ENCODE results near the gene SETBP1.

DNA sequence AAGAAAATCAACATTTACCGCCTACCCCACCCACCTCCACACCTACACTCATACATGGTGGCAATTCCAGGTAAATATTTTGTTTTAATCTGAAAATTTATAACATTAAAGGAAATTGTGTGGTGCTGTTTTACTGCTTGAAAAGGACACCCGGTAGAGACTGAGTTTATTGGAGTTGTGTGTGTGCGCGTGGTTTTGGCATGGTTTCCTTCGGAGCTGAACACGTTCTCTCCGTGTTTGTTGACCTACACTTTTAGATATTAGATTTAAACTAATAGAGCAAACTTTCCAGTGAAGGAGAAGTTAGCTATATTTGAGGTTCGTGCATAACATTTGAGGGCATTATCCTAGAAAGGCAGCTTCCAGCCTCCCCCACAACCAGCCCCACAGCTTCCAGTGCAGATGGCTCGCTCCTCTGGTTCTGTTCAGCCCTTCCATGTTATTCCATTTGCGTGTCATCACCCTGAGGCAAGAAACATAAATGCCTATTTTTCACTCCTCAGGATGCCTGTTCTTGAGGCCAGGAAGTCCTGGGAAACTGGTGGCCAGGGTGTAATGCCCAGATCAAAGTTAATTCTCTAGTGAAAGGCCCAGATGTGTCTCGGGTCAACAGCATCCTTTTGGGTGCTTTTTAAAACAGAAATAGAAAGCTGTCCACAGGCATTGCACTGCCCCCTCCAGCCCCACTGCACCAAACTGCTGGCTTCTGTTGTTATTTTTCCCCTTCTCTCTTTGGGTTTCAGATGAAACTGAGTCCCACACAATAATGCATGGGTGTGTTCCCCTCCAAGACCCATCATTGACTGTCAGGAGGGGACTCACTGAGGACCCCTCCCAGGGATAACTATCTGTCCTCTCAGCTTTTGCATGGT is 190.2 kb downstream of the SETBP1 start:
- TF ChIP-seq TCF4 (CRISPR knock-in tag; IDR thresholded peaks at IDR 0.05; ENCODE audit: borderline replicate concordance) = no peak
- no peak for TF ChIP-seq SNAI2 (CRISPR knock-in tag; IDR thresholded peaks at IDR 0.05)
- TF ChIP-seq CSDC2 (CRISPR knock-in tag; IDR thresholded peaks at IDR 0.05) = no peak
- TF ChIP-seq ARNTL (CRISPR knock-in tag; IDR thresholded peaks at IDR 0.05; ENCODE audit: borderline replicate concordance, low read depth) = no peak
- no peak for TF ChIP-seq TOX (CRISPR knock-in tag; IDR thresholded peaks at IDR 0.05; ENCODE audit: borderline replicate concordance)
- TF ChIP-seq ZC3H10 (CRISPR knock-in tag; IDR thresholded peaks at IDR 0.05) = no peak
- TF ChIP-seq, protein P1, sequence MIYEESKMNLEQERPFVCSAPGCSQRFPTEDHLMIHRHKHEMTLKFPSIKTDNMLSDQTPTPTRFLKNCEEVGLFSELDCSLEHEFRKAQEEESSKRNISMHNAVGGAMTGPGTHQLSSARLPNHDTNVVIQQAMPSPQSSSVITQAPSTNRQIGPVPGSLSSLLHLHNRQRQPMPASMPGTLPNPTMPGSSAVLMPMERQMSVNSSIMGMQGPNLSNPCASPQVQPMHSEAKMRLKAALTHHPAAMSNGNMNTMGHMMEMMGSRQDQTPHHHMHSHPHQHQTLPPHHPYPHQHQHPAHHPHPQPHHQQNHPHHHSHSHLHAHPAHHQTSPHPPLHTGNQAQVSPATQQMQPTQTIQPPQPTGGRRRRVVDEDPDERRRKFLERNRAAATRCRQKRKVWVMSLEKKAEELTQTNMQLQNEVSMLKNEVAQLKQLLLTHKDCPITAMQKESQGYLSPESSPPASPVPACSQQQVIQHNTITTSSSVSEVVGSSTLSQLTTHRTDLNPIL (CRISPR knock-in tag; IDR thresholded peaks at IDR 0.05; ENCODE audit: low read depth) = no peak

All from SK-N-SH treated with all-trans-retinoic acid at 6 μM for 48 hours (cell line).